LNCAP (cell line): ENCODE results near the gene GABRD.

Source experiments
- TF ChIP-seq, protein P1 (sequence below): fragments of 450-650 bp; IDR thresholded peaks from 2 replicates; pipeline ENCODE4 v1.5.1; 2017; ENCODE audit warnings: mild to moderate bottlenecking

GABRD gene

DNA sequence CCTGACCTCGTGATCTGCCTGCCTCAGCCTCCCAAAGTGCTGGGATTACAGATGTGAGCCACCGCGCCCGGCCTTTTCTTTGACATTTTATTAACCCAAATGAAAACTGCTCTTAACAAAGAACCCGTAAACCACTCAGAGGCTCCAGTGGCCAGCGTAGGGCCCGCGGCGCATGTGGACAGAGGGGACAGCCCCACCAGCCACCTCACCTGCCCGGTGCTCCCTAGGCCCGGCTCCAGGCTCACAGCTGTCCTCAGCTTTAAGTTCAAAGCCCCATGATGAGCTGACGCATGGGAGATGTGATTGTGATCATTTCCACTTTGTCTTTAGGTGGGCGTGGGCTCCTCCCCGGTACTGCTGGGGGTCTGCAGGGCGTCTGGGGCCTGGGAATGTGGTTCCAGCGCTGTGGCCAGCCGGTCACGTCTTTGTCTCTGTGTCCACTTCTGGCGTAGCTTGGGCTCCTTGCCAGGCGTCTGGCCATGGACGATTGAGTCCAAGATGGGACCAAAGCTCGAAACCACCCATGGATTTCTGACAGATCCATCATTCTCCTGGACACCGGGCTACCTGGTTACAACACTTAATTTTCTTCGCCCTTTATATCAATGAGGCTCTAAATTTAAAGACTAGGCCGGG lies 37.9 kb downstream of the GABRD start:
- TF ChIP-seq, protein P1, sequence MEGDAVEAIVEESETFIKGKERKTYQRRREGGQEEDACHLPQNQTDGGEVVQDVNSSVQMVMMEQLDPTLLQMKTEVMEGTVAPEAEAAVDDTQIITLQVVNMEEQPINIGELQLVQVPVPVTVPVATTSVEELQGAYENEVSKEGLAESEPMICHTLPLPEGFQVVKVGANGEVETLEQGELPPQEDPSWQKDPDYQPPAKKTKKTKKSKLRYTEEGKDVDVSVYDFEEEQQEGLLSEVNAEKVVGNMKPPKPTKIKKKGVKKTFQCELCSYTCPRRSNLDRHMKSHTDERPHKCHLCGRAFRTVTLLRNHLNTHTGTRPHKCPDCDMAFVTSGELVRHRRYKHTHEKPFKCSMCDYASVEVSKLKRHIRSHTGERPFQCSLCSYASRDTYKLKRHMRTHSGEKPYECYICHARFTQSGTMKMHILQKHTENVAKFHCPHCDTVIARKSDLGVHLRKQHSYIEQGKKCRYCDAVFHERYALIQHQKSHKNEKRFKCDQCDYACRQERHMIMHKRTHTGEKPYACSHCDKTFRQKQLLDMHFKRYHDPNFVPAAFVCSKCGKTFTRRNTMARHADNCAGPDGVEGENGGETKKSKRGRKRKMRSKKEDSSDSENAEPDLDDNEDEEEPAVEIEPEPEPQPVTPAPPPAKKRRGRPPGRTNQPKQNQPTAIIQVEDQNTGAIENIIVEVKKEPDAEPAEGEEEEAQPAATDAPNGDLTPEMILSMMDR = no peak

DNA sequence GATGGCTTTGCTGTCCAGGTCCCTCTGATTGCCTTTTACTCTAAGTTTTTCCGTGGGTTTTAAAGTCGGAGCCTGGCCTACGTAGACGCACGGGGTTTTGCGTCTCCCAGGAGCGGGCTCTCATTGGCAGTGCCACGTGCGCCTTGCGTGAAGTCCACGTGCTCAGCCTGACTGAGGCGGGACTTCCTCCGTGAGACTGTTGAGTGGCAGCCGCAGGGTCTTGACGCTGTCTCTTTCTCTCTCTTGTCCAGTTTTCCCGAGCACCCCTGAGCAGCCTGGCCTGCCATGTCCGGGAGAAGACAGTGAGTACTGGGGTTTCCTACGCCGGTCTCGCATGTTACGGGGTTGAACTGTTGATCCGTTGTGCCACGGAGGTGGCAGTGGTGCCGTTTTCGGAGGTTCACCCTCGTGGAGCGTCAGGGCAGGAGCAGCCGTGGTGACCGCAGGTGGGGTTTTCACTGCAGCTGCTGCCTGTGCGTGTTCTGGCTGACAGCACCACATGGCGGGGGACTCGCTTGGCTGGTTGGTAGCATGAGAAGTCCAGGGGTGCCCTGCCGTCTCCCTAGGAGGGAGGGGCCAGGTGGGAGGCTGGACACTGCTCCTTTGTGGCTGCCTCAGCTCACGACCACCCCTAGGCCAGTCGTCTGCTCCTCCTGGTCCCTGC lies 40.3 kb downstream of the GABRD start:
- TF ChIP-seq, protein P1 = no peak

DNA sequence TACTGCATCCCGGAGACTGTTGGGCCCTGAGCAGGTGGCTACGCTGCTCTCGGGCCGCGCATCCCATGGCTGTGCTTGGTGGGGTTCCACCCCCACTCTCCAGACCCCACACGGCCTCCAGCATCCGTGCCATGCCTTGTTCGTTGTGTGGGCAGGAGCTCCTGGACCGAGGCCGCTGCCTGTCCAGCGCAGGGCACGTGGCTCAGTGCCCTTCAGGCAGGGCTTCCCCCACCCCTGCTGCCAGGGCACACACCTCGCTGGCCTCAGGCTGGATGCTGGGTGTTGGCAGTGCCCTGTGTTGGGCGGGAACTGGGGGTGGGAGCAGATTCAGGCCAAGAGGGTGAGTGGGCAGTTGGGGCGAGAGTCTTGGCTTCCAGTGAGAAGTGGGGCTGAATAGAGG lies 40.9 kb downstream of the GABRD start:
- TF ChIP-seq, protein P1 = no peak

DNA sequence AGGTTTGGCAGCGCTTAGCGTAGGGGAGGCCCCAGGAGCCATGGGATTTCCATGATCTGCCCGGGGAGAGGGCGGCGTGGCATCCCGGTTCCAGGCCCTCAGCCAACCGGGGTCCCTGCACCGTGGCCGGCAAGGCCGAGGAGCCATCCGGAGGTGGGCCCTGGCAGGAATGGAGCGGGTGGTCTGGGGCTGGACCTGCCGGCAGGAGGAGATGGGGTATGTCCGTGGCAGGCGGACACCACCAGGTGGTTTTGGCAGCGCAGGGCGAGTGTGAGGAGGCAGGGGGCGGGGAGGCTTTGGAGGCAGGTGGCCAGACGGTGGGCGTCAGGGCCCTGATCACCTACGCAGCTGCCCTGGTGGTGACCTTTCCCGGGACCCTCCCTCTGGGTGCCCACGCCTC lies 41.4 kb downstream of the GABRD start:
- TF ChIP-seq, protein P1 = no peak

DNA sequence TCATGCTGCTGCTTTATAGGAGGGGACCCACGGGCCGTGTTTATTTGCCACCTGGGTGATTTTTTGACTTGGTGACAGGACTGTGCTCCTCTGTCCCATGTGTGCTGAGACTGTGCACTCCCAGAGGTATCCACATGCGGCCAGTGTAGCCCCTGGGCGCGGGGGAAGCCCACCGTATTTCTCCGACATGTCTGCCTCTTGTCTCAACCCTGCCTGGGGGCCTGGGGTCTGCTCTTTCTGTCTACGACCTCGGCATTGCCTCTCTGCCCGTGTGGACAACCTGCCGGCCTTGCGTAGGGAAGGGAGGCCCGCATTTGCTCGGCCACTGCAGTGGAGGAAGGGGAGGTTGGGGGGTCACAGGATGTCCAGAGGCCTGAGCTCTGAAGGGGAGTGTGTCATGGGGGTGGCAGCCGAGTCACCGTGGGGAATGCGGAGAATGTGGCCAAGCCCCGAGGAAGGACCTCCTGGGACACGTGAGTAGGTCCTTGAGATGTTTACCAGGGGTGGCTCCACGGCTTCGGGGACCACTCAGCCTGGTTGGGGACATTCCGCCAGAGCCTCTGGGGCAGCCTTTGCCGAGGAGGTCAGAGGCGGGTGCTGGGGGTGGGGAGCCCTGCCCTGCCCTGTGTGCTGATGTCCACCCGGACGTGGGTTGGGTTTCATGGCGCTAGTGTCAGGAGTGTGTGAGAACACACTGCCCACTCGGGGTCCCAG lies 42.1 kb downstream of the GABRD start:
- TF ChIP-seq, protein P1 = no peak

DNA sequence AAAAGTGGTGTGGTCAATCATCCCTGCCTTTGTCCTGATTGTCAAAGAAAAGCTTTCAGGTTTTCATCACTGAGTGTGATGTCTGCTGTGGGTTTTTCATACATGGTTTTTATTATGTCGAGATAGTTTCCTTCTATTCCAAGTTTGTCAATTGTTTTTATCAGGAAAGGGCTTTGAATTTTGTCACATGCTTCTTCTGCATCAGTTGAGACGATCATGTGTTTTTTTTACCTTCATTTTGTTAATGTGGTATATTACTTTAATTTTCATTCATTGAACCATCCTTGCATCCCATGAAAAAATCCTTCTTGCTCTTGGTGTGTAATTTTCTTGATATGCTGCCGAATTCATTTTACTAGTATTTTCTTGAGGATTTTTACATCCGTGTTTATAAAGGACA lies 46.6 kb downstream of the GABRD start:
- TF ChIP-seq, protein P1 = no peak

DNA sequence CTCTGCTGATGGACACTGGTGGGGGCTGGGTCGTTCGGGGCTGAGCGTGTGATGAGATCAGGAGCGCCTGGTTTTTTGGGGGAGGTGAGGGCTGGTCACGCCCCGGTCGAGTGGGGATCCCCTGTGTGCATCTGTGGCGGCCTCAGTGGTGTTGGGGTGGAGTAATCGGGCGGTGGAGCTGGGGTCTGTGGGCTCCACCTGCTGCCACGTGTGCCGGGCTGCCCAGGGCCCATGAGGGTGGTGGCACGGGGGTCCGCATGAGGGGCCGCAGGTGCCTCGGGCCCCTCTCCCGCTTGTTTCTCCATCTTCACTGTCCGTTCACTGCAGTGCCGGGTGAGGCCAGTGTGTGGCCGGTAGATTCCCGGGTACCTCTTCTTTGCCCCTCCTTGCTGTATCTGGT lies 48.2 kb downstream of the GABRD start:
- TF ChIP-seq, protein P1 = no peak
